ENCODE data around the gene PLCB4.

DNA sequence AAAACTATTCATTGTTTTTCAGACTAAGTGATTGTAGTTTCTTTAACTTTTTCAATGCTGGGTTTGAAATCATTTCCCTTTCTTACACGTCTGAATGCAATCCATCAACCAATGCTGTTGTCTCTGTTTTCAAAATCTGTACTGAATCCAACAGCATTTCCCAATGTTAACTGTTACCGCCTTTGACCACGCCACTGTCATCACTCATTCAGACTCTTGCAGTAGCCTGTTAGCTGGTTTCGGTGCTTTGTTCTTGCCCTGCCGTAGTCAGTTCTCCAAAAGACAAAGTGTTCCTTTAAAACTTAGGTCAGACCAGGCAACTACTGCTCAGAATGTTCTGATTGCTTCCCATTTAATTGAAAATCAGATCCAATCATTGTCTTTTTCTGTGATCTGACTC is 131.3 kb downstream of the PLCB4 start:
- no peak for TF ChIP-seq CTCF (IDR thresholded peaks at IDR 0.05)
- no peak for TF ChIP-seq POLR2A (IDR thresholded peaks at IDR 0.05)

Data from testis (tissue), 2 donors.